WTC11 (cell line): Measurements from ENCODE around the gene PARP3.

ENCODE experiments used
- CREB1 ChIP-seq: sonication (generic); formaldehyde crosslinking; IDR thresholded peaks from 2 replicates; pipeline ENCODE4 v1.8.0; 2023; ENCODE audit warnings: mild to moderate bottlenecking, missing genetic modification reagents
- CTCF ChIP-seq: fragments of 200-600 bp; IDR thresholded peaks from 2 replicates; pipeline ENCODE4 v1.8.0; 2022; ENCODE audit warnings: antibody characterized with exemption
- FOXJ3 ChIP-seq: sonication (generic); formaldehyde crosslinking; IDR thresholded peaks from 2 replicates; pipeline ENCODE4 v1.9.0; 2021; ENCODE audit warnings: missing genetic modification reagents, mild to moderate bottlenecking, borderline replicate concordance
- TP53 ChIP-seq: sonication (generic); formaldehyde crosslinking; IDR thresholded peaks from 2 replicates; pipeline ENCODE4 v1.8.1; 2023; ENCODE audit warnings: mild to moderate bottlenecking, missing genetic modification reagents
- ZNF671 ChIP-seq: fragments of 250-450 bp; sonication (Bioruptor Pico); IDR thresholded peaks from 2 replicates; pipeline ENCODE4 v1.8.0; 2021; ENCODE audit warnings: mild to moderate bottlenecking
- TF ChIP-seq, protein P1 (sequence below): sonication (generic); formaldehyde crosslinking; IDR thresholded peaks from 2 replicates; pipeline ENCODE4 v1.8.1; 2023; ENCODE audit warnings: mild to moderate bottlenecking, missing genetic modification reagents, moderate library complexity
- TF ChIP-seq, protein P2 (sequence below): sonication (generic); formaldehyde crosslinking; IDR thresholded peaks from 2 replicates; pipeline ENCODE4 v1.8.1; 2023; ENCODE audit warnings: mild to moderate bottlenecking, missing genetic modification reagents
- TF ChIP-seq, protein P3 (sequence below): sonication (generic); formaldehyde crosslinking; IDR thresholded peaks from 2 replicates; pipeline ENCODE4 v1.8.0; 2023; ENCODE audit warnings: missing genetic modification reagents
- TF ChIP-seq, protein P4 (sequence below): sonication (generic); formaldehyde crosslinking; IDR thresholded peaks from 2 replicates; pipeline ENCODE4 v1.8.0; 2022; ENCODE audit warnings: mild to moderate bottlenecking, missing genetic modification reagents
- TF ChIP-seq, protein P5 (sequence below): sonication (generic); formaldehyde crosslinking; conservative IDR thresholded peaks from 2 replicates; pipeline ENCODE4 v1.8.1; 2022; ENCODE audit warnings: mild to moderate bottlenecking, missing genetic modification reagents

GRCh38 chr3:51934139-51934850, 7.9 kb upstream of the PARP3 start:
- TF ChIP-seq CTCF, result no peak
- TF ChIP-seq, protein P1, sequence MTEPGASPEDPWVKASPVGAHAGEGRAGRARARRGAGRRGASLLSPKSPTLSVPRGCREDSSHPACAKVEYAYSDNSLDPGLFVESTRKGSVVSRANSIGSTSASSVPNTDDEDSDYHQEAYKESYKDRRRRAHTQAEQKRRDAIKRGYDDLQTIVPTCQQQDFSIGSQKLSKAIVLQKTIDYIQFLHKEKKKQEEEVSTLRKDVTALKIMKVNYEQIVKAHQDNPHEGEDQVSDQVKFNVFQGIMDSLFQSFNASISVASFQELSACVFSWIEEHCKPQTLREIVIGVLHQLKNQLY (CRISPR knock-in tag), result no peak
- TF ChIP-seq, protein P2, sequence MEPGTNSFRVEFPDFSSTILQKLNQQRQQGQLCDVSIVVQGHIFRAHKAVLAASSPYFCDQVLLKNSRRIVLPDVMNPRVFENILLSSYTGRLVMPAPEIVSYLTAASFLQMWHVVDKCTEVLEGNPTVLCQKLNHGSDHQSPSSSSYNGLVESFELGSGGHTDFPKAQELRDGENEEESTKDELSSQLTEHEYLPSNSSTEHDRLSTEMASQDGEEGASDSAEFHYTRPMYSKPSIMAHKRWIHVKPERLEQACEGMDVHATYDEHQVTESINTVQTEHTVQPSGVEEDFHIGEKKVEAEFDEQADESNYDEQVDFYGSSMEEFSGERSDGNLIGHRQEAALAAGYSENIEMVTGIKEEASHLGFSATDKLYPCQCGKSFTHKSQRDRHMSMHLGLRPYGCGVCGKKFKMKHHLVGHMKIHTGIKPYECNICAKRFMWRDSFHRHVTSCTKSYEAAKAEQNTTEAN, result no peak
- TF ChIP-seq ZNF671, result no peak
- TF ChIP-seq, protein P3, sequence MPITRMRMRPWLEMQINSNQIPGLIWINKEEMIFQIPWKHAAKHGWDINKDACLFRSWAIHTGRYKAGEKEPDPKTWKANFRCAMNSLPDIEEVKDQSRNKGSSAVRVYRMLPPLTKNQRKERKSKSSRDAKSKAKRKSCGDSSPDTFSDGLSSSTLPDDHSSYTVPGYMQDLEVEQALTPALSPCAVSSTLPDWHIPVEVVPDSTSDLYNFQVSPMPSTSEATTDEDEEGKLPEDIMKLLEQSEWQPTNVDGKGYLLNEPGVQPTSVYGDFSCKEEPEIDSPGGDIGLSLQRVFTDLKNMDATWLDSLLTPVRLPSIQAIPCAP, result no peak
- TF ChIP-seq CREB1 (CRISPR knock-in tag), result no peak
- TF ChIP-seq FOXJ3 (CRISPR knock-in tag), result no peak
- TF ChIP-seq, protein P4, sequence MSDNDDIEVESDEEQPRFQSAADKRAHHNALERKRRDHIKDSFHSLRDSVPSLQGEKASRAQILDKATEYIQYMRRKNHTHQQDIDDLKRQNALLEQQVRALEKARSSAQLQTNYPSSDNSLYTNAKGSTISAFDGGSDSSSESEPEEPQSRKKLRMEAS (CRISPR knock-in tag), result no peak
- TF ChIP-seq, protein P5, sequence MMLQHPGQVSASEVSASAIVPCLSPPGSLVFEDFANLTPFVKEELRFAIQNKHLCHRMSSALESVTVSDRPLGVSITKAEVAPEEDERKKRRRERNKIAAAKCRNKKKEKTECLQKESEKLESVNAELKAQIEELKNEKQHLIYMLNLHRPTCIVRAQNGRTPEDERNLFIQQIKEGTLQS (CRISPR knock-in tag), result no peak
- TF ChIP-seq TP53 (CRISPR knock-in tag), result no peak
